Gastroesophageal sphincter (tissue), 4 donors: ENCODE data around the gene SLC25A10. TPM values are rescaled to one million over a fixed set of nuclear protein-coding genes. Genes with fewer than 3 reads are reported as not detected.

Source experiments
- ATAC-seq: fragments of 150-250 bp; one replicate; pipeline ENCODE4 v1.9.1; 2016; ENCODE audit warnings: mild to moderate bottlenecking, moderate library complexity
- H3K27ac ChIP-seq, 4 donors: fragments of 200-600 bp; sonication (generic) in 3 of 4; 1 replicate in 3 of 4; 2 replicates in 1 of 4; pipeline ENCODE4 v1.5.1; 2016 to 2019
- H3K27me3 ChIP-seq: fragments of 200-600 bp; sonication (generic); one replicate; pipeline ENCODE4 v1.5.1; 2019
- H3K36me3 ChIP-seq, 2 donors: fragments of 200-600 bp; sonication (generic); one replicate each; pipeline ENCODE4 v1.5.1; 2019; ENCODE audit warnings: control low read depth in 1 of 2
- H3K4me1 ChIP-seq, 3 donors: fragments of 200-600 bp; sonication (generic); 1 replicate in 2 of 3; 2 replicates in 1 of 3; pipeline ENCODE4 v1.5.1; 2016 to 2019; ENCODE audit warnings: control low read depth in 2 of 3
- H3K4me3 ChIP-seq, 2 donors: fragments of 200-600 bp; sonication (generic); one replicate each; pipeline ENCODE4 v1.5.1; 2019; ENCODE audit warnings: mild to moderate bottlenecking in 1 of 2, moderate library complexity in 1 of 2
- H3K9me3 ChIP-seq, 3 donors: fragments of 200-600 bp; sonication (generic); one replicate each; pipeline ENCODE4 v1.5.1; 2017 to 2019; ENCODE audit warnings: control low read depth in 2 of 3
- EP300 ChIP-seq: sonication (generic); formaldehyde crosslinking; IDR thresholded peaks from one replicate; pipeline ENCODE4 v1.6.1; 2017; ENCODE audit warnings: antibody characterized with exemption, mild to moderate bottlenecking
- POLR2A ChIP-seq, 2 donors: fragments of 450-650 bp; IDR thresholded peaks; one replicate each; pipeline ENCODE4 v1.6.1; 2017; ENCODE audit warnings: antibody characterized with exemption in 2 of 2, mild to moderate bottlenecking in 2 of 2, moderate library complexity in 1 of 2
- POLR2AphosphoS5 ChIP-seq: sonication (generic); formaldehyde crosslinking; IDR thresholded peaks from one replicate; pipeline ENCODE4 v1.6.1; 2017; ENCODE audit warnings: antibody characterized with exemption
- WGBS, 2 donors: methylation state at CpG; one replicate each; pipeline ENCODE4 v1.1.5; 2018; ENCODE audit warnings: low coverage in 1 of 2; 5-methylcytosine and 5-hydroxymethylcytosine counted together
- total RNA-seq, 4 donors: library from RNA; depleted of rRNA; stranded (reverse); fragments of >200 nt; gene quantifications; one replicate each; pipeline ENCODE4 v1.1.0, GENCODE V29; 2016
- TF ChIP-seq, protein P1 (sequence below), 4 experiments: fragments of 200-600 bp in 2 of 4; fragments of 450-650 bp in 2 of 4; sonication (generic) in 1 of 4; IDR thresholded peaks; one replicate each; pipeline ENCODE4 v1.5.1; 2017 to 2019; ENCODE audit warnings: antibody characterized with exemption in 4 of 4, mild to moderate bottlenecking in 2 of 4, moderate library complexity in 2 of 4

SLC25A10 gene
- total RNA-seq, 4 donors from 2014 or later = 3.0 to 8.8 (median 5.0) TPM

- H3K27me3 ChIP-seq = no peaks in the 10 kb centered on the region
- no peak overlapping the region for H3K27ac ChIP-seq
- TF ChIP-seq, protein P1, sequence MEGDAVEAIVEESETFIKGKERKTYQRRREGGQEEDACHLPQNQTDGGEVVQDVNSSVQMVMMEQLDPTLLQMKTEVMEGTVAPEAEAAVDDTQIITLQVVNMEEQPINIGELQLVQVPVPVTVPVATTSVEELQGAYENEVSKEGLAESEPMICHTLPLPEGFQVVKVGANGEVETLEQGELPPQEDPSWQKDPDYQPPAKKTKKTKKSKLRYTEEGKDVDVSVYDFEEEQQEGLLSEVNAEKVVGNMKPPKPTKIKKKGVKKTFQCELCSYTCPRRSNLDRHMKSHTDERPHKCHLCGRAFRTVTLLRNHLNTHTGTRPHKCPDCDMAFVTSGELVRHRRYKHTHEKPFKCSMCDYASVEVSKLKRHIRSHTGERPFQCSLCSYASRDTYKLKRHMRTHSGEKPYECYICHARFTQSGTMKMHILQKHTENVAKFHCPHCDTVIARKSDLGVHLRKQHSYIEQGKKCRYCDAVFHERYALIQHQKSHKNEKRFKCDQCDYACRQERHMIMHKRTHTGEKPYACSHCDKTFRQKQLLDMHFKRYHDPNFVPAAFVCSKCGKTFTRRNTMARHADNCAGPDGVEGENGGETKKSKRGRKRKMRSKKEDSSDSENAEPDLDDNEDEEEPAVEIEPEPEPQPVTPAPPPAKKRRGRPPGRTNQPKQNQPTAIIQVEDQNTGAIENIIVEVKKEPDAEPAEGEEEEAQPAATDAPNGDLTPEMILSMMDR (IDR thresholded peaks at IDR 0.05) = no peak
- TF ChIP-seq EP300 = no peak
- TF ChIP-seq POLR2AphosphoS5 = no peak
- TF ChIP-seq POLR2A (IDR thresholded peaks at IDR 0.05) = no peak
- peaks cover 0 to 33% (median 12%) of the 10 kb centered on the region in 3 donors for H3K4me1 ChIP-seq
- peaks cover 0 to 80% of the 10 kb centered on the region in 2 donors for H3K36me3 ChIP-seq
- ATAC-seq = no peak
- WGBS, 2 donors = 60 to 75% methylated on average over 1 to 2 of the region's 14 CpGs
- H3K4me3 ChIP-seq = no peak overlapping the region
- H3K9me3 ChIP-seq = no peaks in the 10 kb centered on the region
Observed at GRCh38 chr17:81688616-81689015, 23.5 kb upstream of the SLC25A10 start.

GRCh38 chr17:81690066-81690465, 22.0 kb upstream of the SLC25A10 start:
- Histone ChIP-seq H3K36me3 (peaks cover 0 to 94% of the 10 kb centered on the region in 2 donors), H3K9me3 (no peaks in the 10 kb centered on the region), H3K4me3 (no peak overlapping the region), H3K27me3 (no peaks in the 10 kb centered on the region), H3K27ac (no peak overlapping the region), H3K4me1 (peaks cover 0 to 24% (median 6%) of the 10 kb centered on the region in 3 donors)
- 78 to 100% methylated on average over 1 to 4 of the region's 18 CpGs for WGBS, 2 donors
- ATAC-seq = no peak
- TF ChIP-seq POLR2A (IDR thresholded peaks at IDR 0.05) (no peak), EP300 (no peak), POLR2AphosphoS5 (no peak)
- TF ChIP-seq, protein P1 (IDR thresholded peaks at IDR 0.05) = no peak

DNA sequence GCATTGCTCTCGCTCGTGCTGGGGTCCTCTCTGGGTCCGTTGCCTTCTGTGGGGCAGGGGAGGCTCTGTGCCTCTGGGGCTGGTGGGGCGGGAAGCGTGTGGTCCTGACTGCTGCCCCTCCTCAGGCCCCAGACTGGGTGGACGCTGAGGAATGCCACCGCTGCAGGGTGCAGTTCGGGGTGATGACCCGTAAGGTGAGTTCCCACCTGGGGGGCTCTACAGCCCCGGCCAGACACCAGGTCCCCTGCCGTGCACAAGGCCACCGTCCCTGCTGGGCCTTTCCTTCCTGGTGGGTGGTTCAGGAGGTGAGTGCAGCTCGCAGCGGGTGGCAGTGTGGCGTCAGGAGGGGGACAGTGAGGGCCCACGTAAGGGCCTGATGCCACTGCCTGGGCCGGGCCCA, 21.5 kb upstream of the SLC25A10 start:
- H3K36me3 ChIP-seq = peaks cover 0 to 99% of the 10 kb centered on the region in 2 donors
- no peaks in the 10 kb centered on the region for H3K9me3 ChIP-seq
- H3K27me3 ChIP-seq = no peaks in the 10 kb centered on the region
- peaks cover 0 to 19% (median 1%) of the 10 kb centered on the region in 3 donors for H3K4me1 ChIP-seq
- ATAC-seq = no peak
- no peak overlapping the region for H3K4me3 ChIP-seq
- WGBS, 2 donors = 60% methylated on average over 2 of the region's 17 CpGs; no CpG with 5 or more reads in 1 of the 2 donors
- TF ChIP-seq POLR2AphosphoS5 = no peak
- TF ChIP-seq POLR2A (IDR thresholded peaks at IDR 0.05) = no peak
- TF ChIP-seq, protein P1 (IDR thresholded peaks at IDR 0.05) = no peak
- TF ChIP-seq EP300 = no peak
- no peak overlapping the region for H3K27ac ChIP-seq

DNA sequence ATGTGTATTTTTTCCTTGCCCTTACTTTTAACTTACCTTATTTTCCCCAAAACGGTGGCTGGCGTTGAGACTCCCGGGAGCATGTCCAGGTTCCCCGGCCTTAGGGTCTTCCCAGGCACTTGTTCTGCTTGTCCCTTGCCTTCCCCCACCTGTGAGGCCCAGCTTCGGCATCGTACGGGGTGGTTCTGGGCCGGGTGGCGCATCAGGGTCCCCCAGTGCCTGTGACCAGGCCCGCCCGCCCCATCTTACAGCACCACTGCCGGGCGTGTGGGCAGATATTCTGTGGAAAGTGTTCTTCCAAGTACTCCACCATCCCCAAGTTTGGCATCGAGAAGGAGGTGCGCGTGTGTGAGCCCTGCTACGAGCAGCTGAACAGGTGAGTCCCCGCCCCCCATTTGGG, 20.9 kb upstream of the SLC25A10 start:
- Histone ChIP-seq H3K9me3 (no peaks in the 10 kb centered on the region), H3K4me3 (no peak overlapping the region), H3K4me1 (peaks cover 0 to 12% (median 0%) of the 10 kb centered on the region in 3 donors), H3K27ac (no peak overlapping the region), H3K27me3 (no peaks in the 10 kb centered on the region), H3K36me3 (peaks cover 0 to 100% of the 10 kb centered on the region in 2 donors)
- 92% methylated on average over 3 of the region's 18 CpGs; no CpG with 5 or more reads in 1 of the 2 donors for WGBS, 2 donors
- ATAC-seq = no peak
- no peak for TF ChIP-seq POLR2AphosphoS5
- no peak for TF ChIP-seq POLR2A (IDR thresholded peaks at IDR 0.05)
- no peak for TF ChIP-seq EP300
- TF ChIP-seq, protein P1 (IDR thresholded peaks at IDR 0.05) = no peak

GRCh38 chr17:81691608-81692007, 20.5 kb upstream of the SLC25A10 start:
- H3K27me3 ChIP-seq = no peaks in the 10 kb centered on the region
- H3K4me1 ChIP-seq = peaks cover 0 to 8% (median 0%) of the 10 kb centered on the region in 3 donors
- TF ChIP-seq, protein P1 (IDR thresholded peaks at IDR 0.05) = no peak
- no peak for TF ChIP-seq POLR2A (IDR thresholded peaks at IDR 0.05)
- TF ChIP-seq EP300 = no peak
- no peak for TF ChIP-seq POLR2AphosphoS5
- H3K9me3 ChIP-seq = no peaks in the 10 kb centered on the region
- H3K36me3 ChIP-seq = peaks cover 0 to 100% of the 10 kb centered on the region in 2 donors
- ATAC-seq = no peak
- 96% methylated on average over 9 to 12 of the region's 20 CpGs for WGBS, 2 donors
- no peak overlapping the region for H3K4me3 ChIP-seq
- H3K27ac ChIP-seq = no peak overlapping the region
